SKM-1 treated with dmso at 0.1 percent for 144 hours (cell line): ENCODE measurements around the gene SMCHD1.
"Not testable (repeated sequence)": the region's sequence is repeated elsewhere in the genome, so short reads cannot be mapped to it uniquely, and the experiment has no call there.

Experiments
- DNase-seq: peaks from one replicate; lab custom pipeline; 2025; ENCODE audit not compliant: unreplicated experiment; lab: John Stamatoyannopoulos, UW

The SMCHD1 gene

DNA sequence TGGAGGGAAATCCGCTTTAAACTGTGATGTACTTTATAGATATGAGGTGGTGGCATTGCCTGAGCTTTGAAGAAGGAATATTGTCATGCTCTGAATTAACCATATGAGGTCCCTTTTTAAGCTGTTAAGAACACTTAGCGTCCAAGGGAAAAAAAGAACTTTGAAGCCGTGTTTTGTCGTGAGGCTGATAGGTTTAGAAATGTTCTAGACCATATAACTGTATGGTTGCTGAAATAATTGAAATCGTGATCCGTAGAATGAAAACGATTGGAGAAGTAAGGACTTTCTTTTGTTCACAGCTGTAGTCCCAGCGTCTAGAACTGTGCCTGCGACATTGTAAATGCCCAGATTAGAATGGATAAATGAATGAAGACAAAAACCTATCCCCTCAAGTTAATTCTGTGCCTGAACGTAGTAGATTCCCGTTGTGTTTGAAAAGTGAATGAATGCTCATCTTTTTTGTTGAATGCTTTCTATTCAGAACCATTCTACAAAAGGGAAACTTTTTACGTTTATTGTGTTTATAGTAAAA lies 1.5 kb downstream of the SMCHD1 start:
- no peak for DNase-seq

DNA sequence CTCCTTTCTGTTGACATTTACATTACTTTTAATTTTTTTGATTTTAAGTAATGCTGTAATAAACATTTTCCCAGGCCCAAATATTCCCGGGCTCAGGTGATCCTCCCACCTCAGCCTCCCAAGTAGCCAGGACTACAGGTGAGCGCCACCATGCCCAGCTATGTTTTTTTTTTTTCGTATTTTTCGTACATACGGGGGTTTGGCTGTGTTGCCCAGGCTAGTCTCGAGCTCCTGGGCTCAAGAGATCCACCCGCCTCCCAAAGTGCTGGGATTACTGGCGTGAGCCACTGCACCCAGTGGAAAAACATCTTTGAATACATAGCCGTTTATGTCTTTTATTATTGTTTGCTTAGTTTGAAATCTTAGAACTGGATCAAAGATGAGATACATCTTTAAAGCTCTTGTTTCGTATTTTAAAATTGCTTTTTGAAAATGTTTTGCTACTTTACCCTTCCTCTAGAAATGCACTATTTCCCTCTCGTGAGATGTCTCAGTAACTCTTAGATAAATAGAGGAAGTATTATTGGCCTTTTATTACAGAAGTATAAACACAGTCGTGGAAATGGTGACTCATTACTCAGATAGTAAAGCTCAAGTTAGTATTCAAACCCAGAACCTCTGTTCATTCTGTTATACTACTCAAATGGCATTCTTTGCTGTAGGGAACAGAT lies 2.4 kb downstream of the SMCHD1 start:
- DNase-seq, result peak; percentile 83

DNA sequence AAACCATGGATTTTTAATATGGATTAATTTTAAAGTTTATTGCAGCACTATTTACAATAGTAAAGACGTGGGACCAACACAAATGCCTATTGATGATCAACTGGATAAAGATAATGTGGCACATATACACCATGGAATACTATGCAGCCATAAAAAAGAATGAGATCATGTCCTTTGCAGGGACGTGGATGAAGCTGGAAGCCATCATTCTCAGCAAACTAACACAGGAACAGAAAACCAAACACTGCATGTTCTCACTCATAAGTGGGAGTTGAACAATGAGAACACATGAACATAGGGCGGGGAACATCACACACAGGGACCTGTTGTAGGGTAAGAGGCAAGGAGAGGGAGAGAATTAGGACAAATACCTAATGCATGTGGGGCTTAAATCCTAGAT lies 5.3 kb downstream of the SMCHD1 start:
- DNase-seq, result not testable (repeated sequence)

DNA sequence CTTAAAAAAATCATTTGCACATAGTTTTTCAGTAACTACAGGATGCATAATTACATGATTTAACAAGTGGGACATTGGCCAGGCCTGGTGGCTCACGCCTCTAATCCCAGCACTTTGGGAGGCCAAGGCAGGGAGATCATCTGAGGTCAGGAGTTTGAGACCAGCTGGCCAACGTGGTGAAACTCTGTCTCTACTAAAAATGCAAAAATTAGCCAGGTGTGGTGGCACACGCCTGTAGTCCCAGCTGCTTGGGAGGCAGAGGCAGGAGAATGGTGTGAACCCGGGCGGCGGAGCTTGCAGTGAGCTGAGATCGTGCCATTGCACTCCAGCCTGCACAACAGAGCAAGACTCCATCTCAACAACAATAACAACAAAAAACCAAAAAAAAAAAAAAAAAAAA lies 6.8 kb downstream of the SMCHD1 start:
- DNase-seq, result not testable (repeated sequence)

DNA sequence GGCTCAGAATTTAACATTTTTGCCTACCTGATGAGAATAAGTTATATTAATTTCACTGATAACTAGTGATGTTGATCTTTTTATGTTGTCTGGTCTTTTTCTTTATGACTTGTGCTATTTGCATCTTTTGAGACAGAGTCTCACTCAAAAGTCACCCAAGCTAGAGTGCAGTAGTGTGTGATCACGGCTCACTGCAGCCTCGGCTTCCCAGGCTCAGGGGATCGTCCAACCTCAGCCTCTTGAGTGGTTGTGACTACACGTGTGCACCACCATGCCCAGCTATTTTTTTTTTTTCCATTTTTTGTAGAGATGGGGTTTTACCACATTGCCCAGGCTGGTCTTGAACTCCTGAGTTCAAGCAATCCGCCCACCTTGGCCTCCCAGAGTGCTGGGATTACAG lies 7.5 kb downstream of the SMCHD1 start:
- no peak for DNase-seq

DNA sequence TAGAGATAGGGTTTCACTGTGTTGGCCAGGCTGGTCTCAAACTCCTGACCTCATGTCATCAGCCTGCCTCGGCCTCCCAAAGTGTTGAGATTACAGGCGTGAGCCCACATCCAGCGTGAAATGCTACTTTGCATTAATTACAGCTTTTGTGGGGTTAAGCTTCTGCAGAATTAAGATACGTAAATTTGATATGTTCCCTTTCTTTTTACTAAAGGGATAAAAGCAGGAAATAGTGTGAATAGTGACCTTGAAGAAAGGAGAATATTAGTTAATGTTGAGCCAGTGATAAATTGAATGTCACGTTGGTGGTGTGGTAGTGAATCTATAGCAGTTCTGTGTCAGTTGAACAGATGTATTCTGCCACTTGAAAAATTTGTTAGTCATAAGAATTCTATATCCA lies 16.9 kb downstream of the SMCHD1 start:
- DNase-seq, result no peak

DNA sequence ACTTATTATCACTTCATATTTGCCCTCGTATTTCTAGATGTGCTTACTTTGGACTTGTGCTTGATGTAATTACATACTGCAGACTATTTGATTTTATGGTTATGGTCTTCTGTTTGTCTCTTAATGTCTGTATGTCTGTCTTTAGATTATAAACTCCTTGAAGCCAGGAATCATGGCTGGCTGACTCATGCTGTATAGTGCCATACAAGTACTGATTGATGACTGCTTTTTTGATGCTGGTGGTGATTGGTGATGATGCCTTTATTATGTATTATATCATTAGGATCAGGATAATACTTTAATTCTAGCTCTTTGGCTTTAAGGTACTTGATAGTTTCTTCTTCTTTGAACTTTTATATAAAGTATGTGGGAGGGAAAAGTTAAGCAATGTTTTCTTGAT lies 17.3 kb downstream of the SMCHD1 start:
- no peak for DNase-seq

DNA sequence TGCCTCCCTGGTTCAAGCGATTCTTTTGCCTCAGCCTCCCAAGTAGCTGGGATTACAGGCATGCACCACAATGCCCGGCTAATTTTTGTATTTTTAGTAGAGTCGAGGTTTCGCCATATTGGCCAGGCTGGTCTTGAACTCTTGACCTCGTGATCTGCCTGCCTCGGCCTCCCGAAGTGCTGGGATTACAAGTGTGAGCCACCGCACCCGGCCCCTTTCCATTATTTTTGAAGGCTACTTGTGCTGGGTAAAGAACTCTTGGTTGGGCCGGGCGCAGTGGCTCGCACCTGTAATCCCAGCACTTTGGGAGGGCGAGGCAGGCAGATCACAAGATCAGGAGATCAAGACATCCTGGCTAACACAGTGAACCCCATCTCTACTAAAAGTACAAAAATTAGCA lies 23.4 kb downstream of the SMCHD1 start:
- not testable (repeated sequence) for DNase-seq

DNA sequence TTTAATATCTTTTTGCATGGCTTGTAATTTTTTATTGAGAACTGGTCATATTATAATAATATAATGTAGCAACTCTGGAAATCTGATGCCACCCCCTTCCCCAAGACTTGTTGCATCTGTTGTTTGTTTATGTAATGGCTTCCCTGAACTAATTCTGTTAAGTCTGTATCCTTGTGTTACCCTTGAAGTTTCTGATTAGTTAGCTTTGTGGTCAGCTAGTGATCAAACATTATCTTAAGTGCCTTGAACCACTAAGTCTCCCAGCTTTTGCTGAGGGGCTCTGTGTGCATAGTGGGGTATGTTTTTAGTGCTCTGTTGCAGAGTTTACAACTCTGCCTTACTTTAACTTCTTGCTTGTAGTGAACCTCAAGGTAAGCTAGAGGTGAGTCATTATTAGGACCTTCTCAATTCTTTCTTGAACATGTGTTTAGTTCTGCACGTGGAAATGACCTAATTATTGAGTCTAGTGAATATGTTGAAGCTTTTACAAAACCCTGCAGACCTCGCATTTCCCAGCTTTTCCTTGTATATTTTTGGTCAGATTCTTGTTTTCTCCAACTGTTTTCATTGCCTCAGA lies 24.8 kb downstream of the SMCHD1 start:
- DNase-seq, result no peak

DNA sequence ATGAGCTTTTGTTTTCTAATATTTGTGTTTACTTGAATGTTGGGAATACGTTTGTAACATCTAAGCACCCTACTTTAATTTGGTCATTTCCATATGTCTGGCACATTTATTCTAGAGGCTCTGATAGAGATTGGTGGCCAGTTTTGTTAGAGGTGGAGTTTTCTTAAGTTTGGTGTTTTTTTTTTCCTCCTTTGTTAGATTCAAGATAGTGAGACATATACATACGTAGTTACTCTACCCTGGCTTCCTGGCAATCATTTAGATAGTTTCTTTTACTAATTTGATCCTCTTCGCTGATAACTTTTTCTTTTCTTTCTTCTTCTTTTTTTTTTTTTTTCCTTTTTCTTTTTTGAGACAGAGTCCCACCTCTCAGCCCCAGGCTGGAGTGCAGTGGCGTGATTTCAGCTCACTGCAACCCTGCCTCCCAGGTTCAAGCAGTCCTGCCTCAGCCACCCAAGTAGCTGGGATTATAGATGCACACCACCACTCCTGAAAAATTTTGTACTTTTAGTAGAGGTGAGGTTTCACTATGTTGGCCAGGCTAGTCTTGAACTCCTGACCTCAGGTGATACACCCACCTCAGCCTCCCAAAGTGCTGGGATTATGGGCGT lies 26.6 kb downstream of the SMCHD1 start:
- DNase-seq, result no peak

DNA sequence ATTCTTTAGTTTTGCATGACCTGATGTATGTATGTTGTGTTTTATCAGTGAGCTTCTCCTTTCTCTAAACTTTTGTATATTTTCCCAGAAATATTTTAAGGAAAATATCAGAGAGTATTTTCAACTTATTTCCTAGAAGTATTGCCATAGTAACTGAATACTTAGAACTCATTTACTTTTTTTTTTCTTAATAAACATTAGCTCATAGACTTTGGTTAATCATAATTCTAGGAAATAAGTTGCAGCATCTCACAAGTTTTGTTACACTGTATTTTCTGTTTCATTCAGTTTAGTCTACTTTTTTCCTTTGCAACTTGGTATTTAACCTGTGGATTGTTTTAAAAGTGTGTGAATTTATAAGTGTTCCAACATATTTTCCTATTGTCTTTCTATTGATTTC lies 27.5 kb downstream of the SMCHD1 start:
- no peak for DNase-seq

DNA sequence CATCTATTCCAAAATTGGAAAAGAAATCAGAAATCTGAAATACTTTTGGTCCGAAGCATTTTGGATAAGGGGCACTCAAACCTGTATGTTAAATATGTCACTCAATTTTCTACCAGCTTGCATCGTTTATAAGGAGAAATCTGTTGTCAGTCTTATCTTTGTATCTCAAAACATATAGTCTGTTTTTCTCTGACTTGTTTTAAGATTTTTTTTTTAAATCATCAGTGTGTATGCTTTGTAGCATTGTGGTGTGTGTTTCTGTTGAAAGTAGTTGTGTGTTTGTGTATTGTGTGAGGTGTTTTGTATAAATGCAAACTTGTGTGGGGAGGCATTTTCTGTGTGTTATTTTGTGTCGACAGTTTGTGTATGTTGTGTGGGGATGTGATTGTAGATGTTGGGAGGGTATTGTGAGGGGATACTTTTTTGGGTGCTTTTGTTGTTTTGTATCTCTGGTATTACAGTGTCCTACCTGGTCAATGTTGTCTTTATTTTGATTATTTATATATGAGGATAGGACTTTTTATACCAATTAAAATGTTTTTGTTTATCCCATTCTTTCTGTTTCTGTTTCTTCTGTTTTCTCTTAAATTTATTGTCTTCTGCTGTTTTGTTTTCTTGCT lies 30.9 kb downstream of the SMCHD1 start:
- DNase-seq, result no peak

DNA sequence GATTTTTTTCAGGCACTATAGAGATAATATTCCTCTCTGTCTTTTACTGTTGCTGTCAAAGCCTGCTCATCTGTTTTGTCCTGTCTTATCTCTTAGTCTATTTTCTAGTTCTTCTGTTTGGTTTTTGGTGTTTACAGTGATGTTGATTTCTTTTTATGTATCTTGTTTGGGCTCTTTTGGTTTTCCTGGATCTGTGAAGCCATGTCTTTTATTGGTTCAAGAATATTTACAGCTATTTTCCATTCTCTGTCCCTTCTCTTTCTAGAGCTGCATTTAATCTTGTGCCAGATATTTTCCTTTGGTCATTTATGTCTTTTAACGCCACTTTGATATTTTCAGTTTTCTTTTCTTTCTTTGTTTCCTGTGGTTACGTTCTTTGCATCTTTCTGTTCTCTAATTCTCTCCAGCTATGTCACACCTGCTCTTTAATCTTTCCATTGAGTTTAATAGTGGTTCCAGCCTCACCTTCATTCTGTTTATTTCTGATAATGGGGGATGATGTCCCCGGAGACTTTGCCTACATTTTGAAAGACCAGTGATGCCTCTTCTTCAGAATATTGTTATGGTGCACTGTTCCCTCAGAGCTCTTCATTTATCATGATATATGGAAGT lies 32.0 kb downstream of the SMCHD1 start:
- DNase-seq, result no peak

DNA sequence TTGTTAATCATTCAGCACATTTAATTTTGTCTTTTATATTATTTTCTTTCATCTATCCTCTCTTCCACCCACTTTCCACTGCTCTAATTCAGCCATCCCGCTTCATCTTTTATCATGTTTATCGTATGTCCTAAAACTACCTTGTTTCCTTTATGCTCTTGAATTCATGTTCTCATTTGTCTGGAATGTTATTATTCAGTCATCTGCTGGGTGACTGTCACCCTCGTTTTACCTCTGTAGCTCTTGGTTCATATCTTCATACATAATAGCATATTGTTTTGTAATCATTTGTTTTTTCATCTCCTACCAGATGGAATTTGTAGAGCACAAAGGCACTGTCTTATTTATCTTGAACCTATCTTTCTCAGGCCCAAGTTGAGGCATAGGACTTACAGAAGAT lies 37.0 kb downstream of the SMCHD1 start:
- DNase-seq, result no peak

DNA sequence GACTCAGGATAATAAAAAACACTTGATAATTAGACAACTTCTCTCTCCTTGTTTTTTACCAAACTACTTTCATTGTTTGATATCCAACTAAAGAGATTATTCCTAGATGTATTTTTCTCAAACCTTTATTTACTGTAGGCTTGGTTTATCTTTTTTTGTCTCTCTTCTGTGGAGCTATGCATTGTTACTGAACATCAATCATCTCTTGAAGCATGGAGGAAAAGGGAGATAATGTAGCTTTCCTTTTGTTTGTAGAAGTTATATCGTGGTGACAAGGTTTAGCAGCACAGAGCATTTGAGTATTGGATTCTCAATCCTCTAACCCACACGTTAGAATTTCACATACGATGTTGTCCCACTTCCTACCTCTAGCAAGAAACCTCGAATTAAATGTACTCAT lies 41.7 kb downstream of the SMCHD1 start:
- DNase-seq, result no peak

DNA sequence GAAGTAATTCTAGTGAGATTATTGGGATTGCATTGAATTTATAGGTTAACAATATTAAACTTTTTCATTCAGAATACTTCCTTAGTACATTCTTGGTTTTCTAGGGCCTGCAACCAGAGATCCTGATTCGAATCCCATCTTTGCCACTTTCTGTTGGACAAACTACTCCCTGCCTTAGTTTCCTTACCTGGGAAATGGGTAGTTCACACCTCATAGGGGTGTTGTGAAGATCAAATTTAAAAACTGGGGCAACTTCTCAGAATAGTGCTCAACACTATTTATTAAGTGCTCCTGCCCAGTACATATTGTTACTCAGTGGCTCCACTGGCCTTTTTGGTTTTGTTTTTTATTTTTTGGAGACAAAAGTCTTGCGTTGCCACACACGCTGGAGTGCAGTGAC lies 43.5 kb downstream of the SMCHD1 start:
- no peak for DNase-seq

DNA sequence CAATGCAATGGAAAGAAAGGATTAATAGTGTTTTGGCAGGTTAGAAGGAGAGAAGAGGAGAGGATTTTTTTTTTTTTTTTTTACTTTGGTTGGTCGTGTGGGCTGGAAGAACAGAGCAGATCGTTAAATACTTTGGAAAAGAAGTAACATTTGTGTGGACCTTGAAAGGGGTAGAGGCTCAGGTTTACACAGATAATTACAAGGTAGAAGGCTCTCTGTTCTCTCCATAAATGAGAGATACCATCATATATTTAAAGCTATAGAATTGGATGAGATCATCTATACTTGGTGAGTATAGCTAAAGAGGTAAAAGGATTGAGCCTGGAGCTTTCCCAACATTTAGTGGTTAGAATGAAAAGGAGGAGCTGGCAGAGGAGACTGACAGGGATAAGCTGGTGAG lies 49.0 kb downstream of the SMCHD1 start:
- no peak for DNase-seq

DNA sequence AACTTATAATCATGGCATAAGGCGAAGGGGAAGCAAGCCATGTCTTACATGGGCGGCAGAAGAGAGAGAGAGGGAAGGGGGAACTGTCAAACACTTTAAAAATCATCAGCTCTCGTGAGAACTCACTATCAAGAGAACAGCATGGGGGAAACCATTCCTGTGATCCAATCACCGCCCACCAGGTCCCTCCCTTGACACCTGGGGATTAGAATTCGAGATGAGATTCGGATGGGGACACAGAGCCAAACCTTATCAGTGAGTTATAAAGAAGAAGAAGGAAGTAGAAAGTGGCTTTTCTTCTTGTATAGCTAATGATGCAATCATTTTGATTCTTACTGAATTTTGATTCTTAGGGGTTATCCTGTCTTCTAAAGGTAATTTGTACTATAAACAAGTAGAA lies 51.4 kb downstream of the SMCHD1 start:
- DNase-seq, result peak; percentile 5

DNA sequence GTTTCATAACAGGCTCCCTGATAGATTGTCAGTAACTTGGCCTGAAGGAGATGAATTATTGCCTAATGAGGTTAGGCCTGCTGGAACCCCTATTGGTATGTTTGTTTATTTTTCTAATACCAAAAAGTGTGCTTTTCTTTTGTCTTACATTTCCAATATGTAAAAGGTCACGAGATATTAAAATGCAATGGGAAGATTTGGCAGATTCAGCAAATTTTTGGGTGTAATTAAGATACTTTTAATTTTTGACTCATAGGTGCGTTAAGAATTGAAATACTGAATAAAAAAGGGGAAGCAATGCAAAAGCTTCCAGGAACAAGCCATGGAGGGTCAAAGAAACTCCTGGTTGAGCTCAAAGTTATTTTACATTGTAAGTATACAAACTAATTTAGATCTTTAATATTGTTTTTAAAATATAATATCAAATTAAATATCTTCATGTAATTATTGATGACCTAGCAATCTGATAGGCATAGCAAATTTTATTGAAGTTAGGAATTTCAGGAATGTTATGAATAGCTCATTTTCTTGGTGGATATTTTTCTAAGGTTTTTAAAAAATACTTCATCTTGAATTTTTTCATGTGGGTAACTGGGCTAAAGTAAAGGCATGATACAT lies 52.1 kb downstream of the SMCHD1 start:
- no peak for DNase-seq

DNA sequence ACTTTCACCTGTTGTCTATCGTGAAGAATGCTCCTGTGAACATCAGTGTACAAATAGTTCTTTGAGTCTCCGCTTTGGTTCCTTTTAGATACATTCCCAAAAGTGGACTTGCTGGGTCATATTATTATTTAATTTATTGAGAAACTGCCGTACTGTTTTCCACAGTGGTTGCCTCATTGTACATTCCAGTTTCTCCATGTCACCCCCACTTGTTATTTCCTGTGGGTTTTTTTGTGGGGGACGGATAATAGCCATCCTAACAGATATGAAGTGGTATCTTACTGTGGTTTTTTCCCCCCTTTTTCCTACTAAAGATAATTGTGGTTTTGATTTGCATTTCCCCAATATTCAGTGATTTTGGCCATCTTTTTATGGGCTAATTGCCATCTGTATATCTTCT lies 53.8 kb downstream of the SMCHD1 start:
- no peak for DNase-seq

DNA sequence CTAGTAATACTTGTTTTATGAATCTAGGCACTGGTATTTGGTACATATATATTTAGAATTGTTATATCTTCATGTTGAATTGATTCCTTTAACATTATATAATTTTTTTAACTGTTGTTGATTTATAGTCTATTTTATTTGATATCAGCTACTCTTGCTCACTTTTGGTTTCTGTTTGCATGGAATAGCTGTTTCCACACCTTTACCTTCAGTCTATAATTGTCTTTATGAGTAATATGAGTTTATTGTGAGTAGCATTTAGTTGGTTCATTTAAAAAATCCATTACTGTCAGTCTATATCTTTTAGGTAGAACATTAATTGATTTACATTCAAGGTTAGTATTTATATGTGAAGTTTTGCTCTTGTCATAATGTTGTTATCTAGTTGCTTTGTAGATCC lies 58.6 kb downstream of the SMCHD1 start:
- DNase-seq, result no peak
